Measurements from ENCODE around the gene CYP11A1. TPM values are rescaled to one million over a fixed set of nuclear protein-coding genes. Genes with fewer than 3 reads are reported as not detected.

The CYP11A1 gene
- total RNA-seq, 1 donor from 2014 or later, result 0.43 TPM

DNA sequence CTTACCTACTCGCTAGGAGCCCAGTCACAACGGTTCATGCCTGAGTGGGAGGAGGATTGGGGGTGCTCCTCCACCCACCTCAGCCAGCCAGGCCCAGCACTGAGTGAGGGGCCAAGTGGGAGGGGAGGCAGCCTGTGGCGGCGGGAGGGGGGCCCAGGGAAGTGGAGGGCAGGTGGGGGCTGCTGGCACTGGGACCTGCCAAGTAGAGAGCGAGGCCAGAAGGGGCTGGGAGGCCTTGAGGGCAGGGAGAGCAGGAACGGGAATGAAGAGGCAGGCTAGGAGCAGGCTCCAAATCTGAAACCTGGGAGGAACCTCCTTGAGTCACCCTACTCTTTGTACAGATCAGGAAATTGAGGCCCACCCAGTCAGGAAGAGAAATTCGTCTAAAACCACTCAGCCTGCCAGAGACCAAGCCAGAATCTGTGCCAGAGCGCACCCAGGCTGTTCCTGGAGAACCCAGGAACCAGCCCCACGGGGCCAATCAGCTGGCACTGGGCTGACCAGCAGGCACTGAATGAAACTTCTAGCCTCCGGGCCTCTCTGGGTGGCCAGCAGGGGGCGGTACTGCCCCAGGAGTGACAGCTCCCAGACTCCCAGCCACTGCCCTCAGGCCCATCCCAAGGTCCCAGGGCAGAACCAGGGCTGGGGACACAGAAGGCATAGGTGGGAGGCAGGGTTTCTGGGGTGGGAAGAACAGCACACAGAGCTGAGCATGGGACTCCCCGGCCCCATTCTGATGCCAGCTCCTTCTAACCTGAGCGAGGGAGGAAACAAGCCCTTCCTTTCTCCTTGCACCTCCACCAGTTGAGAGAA is 14.8 kb upstream of the CYP11A1 start:
- no peaks in the 10 kb centered on the region for H3K36me3 ChIP-seq (ENCODE audit: insufficient read depth, low read length)
- no peaks in the 10 kb centered on the region for H3K27me3 ChIP-seq (ENCODE audit: insufficient read depth, low read length)
- H3K4me1 ChIP-seq (ENCODE audit: insufficient read depth, low read length), result peaks cover 46% of the 10 kb centered on the region
- H3K27ac Mint-ChIP-seq (ENCODE audit: unreplicated experiment), result peak overlapping the region; percentile 6
- peaks cover 22% of the 10 kb centered on the region for H3K4me1 Mint-ChIP-seq (ENCODE audit: low read depth, unreplicated experiment)
- H3K9me3 ChIP-seq (ENCODE audit: insufficient read depth, low read depth, low read length), result no peaks in the 10 kb centered on the region
- H3K27ac ChIP-seq (ENCODE audit: low read depth, low read length), result peak overlapping the region; percentile 50
- no peaks in the 10 kb centered on the region for H3K36me3 Mint-ChIP-seq (ENCODE audit: low read depth, unreplicated experiment)
- H4K20me1 ChIP-seq (ENCODE audit: insufficient read depth, low read length), result no peaks in the 10 kb centered on the region
- no peak overlapping the region for H3K4me2 ChIP-seq (ENCODE audit: low read length)
- no peak for FAIRE-seq
- peak overlapping the region; percentile 17 for H3K9ac ChIP-seq (ENCODE audit: low read length)
- H2AFZ ChIP-seq (ENCODE audit: low read depth, low read length), result peak overlapping the region; percentile 3
- H3K79me2 ChIP-seq (ENCODE audit: insufficient read depth, low read length), result no peaks in the 10 kb centered on the region
- no peak for DNase-seq (ENCODE audit: low read depth)
- H3K9me3 Mint-ChIP-seq (ENCODE audit: unreplicated experiment), result no peaks in the 10 kb centered on the region
- H3K27me3 Mint-ChIP-seq (ENCODE audit: low read depth, unreplicated experiment), result peaks cover 2% of the 10 kb centered on the region
- TF ChIP-seq EZH2 (IDR thresholded peaks at IDR 0.05; ENCODE audit: insufficient read depth, low read length), result no peak
- TF ChIP-seq, protein P1, sequence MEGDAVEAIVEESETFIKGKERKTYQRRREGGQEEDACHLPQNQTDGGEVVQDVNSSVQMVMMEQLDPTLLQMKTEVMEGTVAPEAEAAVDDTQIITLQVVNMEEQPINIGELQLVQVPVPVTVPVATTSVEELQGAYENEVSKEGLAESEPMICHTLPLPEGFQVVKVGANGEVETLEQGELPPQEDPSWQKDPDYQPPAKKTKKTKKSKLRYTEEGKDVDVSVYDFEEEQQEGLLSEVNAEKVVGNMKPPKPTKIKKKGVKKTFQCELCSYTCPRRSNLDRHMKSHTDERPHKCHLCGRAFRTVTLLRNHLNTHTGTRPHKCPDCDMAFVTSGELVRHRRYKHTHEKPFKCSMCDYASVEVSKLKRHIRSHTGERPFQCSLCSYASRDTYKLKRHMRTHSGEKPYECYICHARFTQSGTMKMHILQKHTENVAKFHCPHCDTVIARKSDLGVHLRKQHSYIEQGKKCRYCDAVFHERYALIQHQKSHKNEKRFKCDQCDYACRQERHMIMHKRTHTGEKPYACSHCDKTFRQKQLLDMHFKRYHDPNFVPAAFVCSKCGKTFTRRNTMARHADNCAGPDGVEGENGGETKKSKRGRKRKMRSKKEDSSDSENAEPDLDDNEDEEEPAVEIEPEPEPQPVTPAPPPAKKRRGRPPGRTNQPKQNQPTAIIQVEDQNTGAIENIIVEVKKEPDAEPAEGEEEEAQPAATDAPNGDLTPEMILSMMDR (IDR thresholded peaks at IDR 0.05; ENCODE audit: insufficient read depth, low read depth, low read length), result peak; percentile 81
- H3K4me3 Mint-ChIP-seq (ENCODE audit: unreplicated experiment), result no peak overlapping the region
- H3K4me3 ChIP-seq (ENCODE audit: insufficient read depth, low read depth, low read length), result no peak overlapping the region

DNA sequence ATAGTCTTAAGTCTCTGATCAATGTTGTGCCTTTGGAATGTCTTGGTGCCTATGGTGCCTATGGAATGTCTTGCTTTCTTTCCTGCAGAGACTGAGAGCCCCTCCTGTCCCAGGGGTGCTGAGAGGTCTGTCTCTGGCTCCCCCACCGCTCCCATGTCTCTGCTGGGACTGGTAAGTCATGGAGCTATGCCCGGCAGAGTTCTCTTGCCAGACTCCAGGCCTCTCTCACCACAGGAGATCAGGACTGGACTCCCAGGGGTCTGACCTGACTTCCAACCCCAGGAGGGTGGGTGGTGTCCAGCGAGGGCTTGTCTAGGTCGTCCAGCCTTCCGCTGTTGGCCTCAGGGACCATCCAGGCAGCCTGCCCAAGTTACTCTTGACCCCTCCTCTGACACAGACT is 14.0 kb upstream of the CYP11A1 start:
- H3K27ac Mint-ChIP-seq (ENCODE audit: unreplicated experiment), result peak overlapping the region; percentile 6
- no peaks in the 10 kb centered on the region for H3K9me3 Mint-ChIP-seq (ENCODE audit: unreplicated experiment)
- no peak for TF ChIP-seq EZH2 (IDR thresholded peaks at IDR 0.05; ENCODE audit: insufficient read depth, low read length)
- TF ChIP-seq, protein P1 (IDR thresholded peaks at IDR 0.05; ENCODE audit: insufficient read depth, low read depth, low read length), result no peak
- Histone ChIP-seq H3K27ac (ENCODE audit: low read depth, low read length) (peak overlapping the region; percentile 50), H3K36me3 (ENCODE audit: insufficient read depth, low read length) (no peaks in the 10 kb centered on the region), H3K79me2 (ENCODE audit: insufficient read depth, low read length) (no peaks in the 10 kb centered on the region), H2AFZ (ENCODE audit: low read depth, low read length) (no peak overlapping the region), H3K4me2 (ENCODE audit: low read length) (peak overlapping the region; percentile 7), H4K20me1 (ENCODE audit: insufficient read depth, low read length) (no peaks in the 10 kb centered on the region), H3K27me3 (ENCODE audit: insufficient read depth, low read length) (no peaks in the 10 kb centered on the region), H3K9ac (ENCODE audit: low read length) (peak overlapping the region; percentile 17), H3K4me1 (ENCODE audit: insufficient read depth, low read length) (peaks cover 46% of the 10 kb centered on the region), H3K9me3 (ENCODE audit: insufficient read depth, low read depth, low read length) (no peaks in the 10 kb centered on the region), H3K4me3 (ENCODE audit: insufficient read depth, low read depth, low read length) (no peak overlapping the region)
- no peak for FAIRE-seq
- H3K4me1 Mint-ChIP-seq (ENCODE audit: low read depth, unreplicated experiment), result peaks cover 22% of the 10 kb centered on the region
- peaks cover 9% of the 10 kb centered on the region for H3K27me3 Mint-ChIP-seq (ENCODE audit: low read depth, unreplicated experiment)
- no peaks in the 10 kb centered on the region for H3K36me3 Mint-ChIP-seq (ENCODE audit: low read depth, unreplicated experiment)
- no peak for DNase-seq (ENCODE audit: low read depth)
- no peak overlapping the region for H3K4me3 Mint-ChIP-seq (ENCODE audit: unreplicated experiment)

DNA sequence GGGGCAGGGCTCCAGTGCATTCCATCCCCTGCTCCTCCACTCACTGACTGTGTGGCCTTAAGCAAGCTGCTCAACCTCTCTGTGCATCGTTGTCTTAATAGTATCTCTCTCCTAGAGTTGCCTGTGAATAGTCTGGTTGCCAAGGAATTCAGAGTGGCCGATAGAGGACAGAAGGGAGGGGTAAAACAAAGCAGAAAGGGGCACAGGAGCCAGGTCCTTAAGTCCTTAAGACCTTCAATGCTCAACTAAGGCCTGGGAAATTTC is 13.7 kb upstream of the CYP11A1 start:
- peaks cover 44% of the 10 kb centered on the region for H3K4me1 ChIP-seq (ENCODE audit: insufficient read depth, low read length)
- Mint-ChIP-seq H3K4me1 (ENCODE audit: low read depth, unreplicated experiment) (peaks cover 19% of the 10 kb centered on the region), H3K9me3 (ENCODE audit: unreplicated experiment) (no peaks in the 10 kb centered on the region), H3K27me3 (ENCODE audit: low read depth, unreplicated experiment) (peaks cover 10% of the 10 kb centered on the region), H3K36me3 (ENCODE audit: low read depth, unreplicated experiment) (no peaks in the 10 kb centered on the region), H3K4me3 (ENCODE audit: unreplicated experiment) (no peak overlapping the region), H3K27ac (ENCODE audit: unreplicated experiment) (no peak overlapping the region)
- no peak overlapping the region for H2AFZ ChIP-seq (ENCODE audit: low read depth, low read length)
- no peaks in the 10 kb centered on the region for H3K9me3 ChIP-seq (ENCODE audit: insufficient read depth, low read depth, low read length)
- H3K27me3 ChIP-seq (ENCODE audit: insufficient read depth, low read length), result no peaks in the 10 kb centered on the region
- TF ChIP-seq EZH2 (IDR thresholded peaks at IDR 0.05; ENCODE audit: insufficient read depth, low read length), result no peak
- TF ChIP-seq, protein P1 (IDR thresholded peaks at IDR 0.05; ENCODE audit: insufficient read depth, low read depth, low read length), result no peak
- no peak for DNase-seq (ENCODE audit: low read depth)
- H4K20me1 ChIP-seq (ENCODE audit: insufficient read depth, low read length), result no peaks in the 10 kb centered on the region
- H3K4me3 ChIP-seq (ENCODE audit: insufficient read depth, low read depth, low read length), result no peak overlapping the region
- peak overlapping the region; percentile 50 for H3K27ac ChIP-seq (ENCODE audit: low read depth, low read length)
- no peak for FAIRE-seq
- peak overlapping the region; percentile 12 for H3K9ac ChIP-seq (ENCODE audit: low read length)
- H3K4me2 ChIP-seq (ENCODE audit: low read length), result peak overlapping the region; percentile 7
- no peaks in the 10 kb centered on the region for H3K79me2 ChIP-seq (ENCODE audit: insufficient read depth, low read length)
- no peaks in the 10 kb centered on the region for H3K36me3 ChIP-seq (ENCODE audit: insufficient read depth, low read length)
